Measurements from ENCODE around the gene ZNF578.
"Not testable (repeated sequence)": the region's sequence is repeated elsewhere in the genome, so short reads cannot be mapped to it uniquely, and the experiment has no call there.

Gene ZNF578

GRCh38 chr19:52518646-52519045 is 65.3 kb downstream of the ZNF578 start:
- DNase-seq, result no peak

- not testable (repeated sequence) for DNase-seq
Measured at GRCh38 chr19:52519175-52519574, 65.8 kb downstream of the ZNF578 start.

GRCh38 chr19:52520013-52520412 is 66.7 kb downstream of the ZNF578 start:
- DNase-seq, result no peak

DNA sequence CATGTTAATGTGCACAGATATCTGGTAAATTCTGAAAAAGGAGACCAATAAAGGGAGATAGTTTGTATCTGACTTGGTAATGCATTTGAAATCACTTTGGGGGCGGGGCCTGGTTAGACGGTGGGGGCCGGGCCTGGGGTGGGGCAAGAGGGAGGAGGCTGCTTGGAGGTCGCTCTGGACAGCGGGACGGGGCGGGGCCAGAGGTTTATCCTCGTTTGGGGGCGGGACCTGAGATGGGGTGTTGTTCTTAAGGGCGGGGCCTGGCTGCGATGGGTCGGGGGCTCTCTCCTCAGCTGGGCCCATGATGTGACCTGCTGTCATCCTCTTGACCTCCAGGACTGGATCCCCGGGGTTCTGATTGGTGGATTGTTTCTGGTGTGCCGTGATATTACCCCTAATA is 69.2 kb downstream of the ZNF578 start:
- DNase-seq, result no peak

DNA sequence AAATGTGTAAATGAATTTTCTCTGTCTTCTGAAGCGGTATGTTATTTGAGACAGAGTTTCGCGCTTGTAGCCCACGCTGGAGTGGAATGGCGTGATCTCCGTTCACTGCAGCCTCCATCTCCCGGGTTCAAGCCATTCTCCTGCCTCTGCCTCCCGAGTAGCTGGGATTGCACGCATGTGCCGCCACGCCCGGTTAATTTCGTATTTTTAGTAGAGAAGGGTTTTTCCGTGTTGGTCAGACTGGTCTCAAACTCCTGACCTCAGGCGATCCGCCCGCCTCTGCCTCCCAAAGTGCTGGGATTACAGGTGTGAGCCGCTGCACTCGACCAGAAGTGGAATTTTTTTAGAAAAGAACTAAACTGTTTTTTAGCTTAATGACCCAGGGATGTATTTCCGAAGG is 70.7 kb downstream of the ZNF578 start:
- no peak for DNase-seq

GRCh38 chr19:52527134-52527955 is 74.0 kb downstream of the ZNF578 start, which contains the start of gene ZNF808:
Gene ZNF808, plus strand, starts transcription at chr19:52527668. Its CDS starts 15,617 bp downstream, at chr19:52543285.
- DNase-seq, result peak; percentile 94 to 97 (median 95)

- peak in 1 of 3 experiments; percentile 27 for DNase-seq
Measured at GRCh38 chr19:52527956-52528351, 74.6 kb downstream of the ZNF578 start.

GRCh38 chr19:52532480-52532879 is 79.1 kb downstream of the ZNF578 start:
- DNase-seq, result no peak

- no peak for DNase-seq
Measured at GRCh38 chr19:52533901-52534300, 80.5 kb downstream of the ZNF578 start.

DNA sequence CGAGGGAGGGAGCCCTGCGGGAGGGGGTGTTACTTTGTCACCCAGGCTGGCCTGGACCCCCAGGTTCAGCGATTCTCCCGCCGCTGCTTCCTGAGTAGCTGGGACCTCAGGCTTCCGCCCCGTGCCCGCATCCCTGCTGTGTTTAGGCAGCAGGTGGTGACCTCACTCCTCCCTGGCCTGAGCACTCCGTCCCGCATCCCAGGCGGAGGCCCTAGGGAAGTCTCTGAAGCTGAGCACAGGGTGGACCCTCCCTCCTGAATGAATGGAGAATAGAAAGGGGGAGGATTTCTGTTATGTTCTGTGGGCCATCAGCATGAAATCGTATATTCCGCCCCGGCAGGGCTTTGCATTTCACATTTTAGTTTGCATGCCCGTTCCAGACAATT is 82.0 kb downstream of the ZNF578 start:
- not testable (repeated sequence) for DNase-seq

- DNase-seq, result no peak
Measured at GRCh38 chr19:52535771-52536447, 82.6 kb downstream of the ZNF578 start.

DNA sequence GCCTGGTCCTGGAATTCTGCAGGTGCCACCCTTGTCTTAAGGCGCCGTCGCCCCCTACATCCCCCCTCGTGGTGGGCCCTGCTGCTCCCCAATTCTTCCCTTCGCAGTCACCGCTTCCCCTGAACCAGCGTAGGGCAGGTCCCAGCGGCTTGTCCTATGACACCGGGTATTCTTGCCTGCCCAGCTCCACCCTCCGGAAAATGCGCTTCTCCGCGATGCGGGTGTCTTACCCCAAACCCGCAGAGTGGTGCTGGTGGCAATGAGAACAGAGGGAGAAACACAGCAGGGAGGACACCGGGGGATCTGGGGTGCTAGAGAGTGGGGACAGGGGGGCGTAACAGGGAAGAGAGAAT is 83.1 kb downstream of the ZNF578 start:
- no peak for DNase-seq

DNA sequence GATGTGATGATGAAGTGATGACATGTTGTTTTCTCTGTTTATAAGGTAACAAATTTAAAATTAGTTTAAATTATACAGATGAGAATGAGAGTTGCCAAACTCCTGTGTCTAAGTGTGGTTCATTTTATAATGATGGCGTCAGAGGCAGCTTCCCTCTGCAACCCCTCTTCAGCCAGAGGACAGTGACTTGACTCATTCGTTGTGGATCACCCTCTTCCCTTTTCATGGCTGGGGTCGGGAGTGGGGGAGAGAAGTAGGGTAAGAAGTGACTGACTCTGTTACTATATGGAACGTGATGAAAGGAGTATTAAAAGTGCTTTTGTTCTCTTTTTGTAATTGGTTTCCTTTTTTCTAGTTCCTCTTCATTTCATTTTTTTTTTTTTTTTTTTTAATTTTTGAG is 85.5 kb downstream of the ZNF578 start:
- not testable (repeated sequence) for DNase-seq

DNA sequence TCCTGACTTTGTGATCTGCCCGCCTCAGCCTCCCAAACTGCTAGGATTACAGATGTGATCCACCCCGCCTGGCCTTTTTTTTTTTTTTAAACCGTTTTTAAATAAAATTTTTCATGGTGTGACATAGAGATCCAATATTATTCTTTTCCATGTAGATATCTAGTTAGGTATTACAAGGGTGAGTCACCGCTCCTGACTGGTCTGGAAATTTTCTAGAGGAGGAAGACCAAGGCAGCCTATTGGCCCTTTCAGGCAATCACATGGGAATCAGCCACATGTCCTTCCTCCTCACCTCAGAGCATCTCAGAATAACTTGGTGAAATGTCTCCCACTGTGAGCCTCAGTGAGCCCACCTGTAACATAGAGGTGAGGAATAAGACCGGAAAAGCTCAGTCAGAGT is 87.8 kb downstream of the ZNF578 start:
- DNase-seq, result not testable (repeated sequence)

DNA sequence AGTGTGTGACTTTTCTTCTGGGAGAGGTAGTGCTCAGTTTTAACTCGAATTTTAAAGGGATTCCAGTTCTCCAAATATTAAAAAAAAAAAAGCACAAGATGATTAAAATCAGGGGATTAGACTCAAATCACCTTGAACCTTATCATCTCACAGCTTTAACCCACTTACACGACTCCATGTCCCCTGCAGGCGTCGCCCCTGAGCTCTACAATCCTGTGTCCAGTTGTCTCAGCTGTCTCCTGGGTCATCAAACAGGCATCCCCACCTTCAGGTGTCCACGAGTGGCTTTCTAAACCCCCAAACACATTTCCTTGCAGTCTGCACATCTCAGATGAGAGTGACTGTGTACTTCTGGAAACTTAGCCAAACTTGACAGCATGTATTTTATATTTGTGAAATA is 88.3 kb downstream of the ZNF578 start:
- DNase-seq, result no peak

GRCh38 chr19:52542541-52542940 is 89.2 kb downstream of the ZNF578 start:
- DNase-seq, result not testable (repeated sequence)

DNA sequence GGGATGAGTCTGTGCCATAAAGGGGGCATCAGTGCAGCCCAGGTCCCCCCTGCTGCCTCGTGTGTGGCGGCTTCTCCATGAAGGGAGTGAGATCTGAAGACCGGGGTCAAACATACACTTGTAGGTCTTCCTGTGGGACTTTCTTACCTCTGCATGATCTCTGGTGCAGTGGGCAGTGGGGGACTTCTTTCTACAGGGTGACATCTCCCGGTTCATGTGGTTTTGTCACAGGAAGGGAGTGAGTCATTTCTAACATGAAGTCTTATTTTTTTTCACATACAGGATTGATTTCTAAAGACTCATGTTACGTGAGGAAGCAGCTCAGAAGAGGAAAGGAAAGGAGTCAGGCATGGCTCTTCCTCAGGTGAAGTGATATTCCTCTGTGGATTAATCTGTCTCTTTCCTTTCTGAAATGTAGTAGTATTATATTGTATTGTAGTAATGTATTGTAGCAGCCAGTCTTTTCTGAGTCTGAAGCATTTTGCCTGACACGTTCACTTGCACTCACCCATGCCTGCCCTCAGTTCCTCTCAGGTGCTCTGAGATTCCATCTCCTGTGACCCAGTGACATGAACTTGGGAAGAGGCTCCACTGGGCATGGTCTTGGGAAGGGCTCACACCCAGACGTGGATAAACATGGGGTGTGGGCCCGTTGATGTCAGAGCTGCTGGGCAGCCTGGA is 89.8 kb downstream of the ZNF578 start:
- DNase-seq, result no peak

DNA sequence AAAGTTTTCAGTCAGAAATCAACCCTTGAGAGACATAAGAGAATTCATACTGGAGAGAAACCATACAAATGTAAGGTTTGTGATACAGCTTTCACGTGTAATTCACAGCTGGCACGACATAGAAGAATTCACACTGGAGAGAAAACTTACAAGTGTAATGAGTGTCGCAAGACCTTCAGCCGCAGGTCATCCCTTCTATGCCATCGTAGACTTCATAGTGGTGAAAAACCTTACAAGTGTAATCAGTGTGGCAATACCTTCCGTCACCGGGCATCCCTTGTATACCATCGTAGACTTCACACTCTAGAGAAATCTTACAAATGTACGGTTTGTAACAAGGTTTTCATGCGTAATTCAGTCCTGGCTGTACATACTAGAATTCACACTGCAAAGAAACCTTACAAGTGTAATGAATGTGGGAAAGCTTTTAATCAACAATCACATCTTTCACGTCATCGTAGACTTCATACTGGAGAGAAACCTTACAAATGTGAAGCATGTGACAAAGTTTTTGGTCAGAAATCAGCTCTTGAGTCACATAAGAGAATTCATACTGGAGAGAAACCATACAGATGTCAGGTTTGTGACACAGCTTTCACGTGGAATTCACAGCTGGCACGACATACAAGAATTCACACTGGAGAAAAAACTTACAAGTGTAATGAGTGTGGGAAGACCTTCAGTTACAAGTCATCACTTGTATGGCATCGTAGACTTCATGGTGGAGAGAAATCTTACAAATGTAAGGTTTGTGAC is 101.0 kb downstream of the ZNF578 start:
- no peak for DNase-seq

DNA sequence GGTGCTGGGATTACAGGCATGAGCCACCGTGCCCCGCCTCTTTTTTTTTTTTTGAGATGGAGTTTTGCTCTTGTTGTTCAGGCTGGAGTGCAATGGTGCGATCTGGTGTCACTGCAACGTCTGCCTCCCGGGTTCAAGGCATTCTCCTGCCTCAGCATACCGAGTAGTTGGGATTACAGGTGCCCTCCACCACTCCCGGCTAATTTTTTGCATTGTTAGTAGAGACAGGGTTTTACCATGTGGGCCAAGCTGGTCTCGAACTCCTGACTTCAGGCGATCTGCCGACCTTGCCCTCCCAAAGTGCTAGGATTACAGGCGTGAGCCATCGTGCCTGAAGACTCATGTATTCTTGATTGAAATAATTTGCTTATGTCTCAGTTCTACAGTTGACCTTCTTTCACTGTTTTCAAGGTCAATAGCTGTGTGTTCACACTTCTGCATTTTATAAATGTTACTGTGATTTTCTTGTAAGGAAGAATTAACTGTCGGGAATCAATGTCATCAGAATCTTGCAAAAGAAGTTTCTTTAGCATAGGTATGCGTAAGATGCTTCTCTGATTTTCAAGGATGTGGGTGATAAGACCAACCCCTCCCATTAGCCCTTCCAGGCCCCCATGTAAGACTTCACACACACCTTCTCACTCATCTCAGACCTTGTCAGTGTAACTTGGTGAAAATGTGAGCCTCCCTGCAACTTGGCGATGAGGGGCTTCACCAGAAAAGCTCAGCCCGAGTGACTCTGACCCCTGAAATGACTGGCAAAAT is 104.1 kb downstream of the ZNF578 start:
- DNase-seq, result no peak

DNA sequence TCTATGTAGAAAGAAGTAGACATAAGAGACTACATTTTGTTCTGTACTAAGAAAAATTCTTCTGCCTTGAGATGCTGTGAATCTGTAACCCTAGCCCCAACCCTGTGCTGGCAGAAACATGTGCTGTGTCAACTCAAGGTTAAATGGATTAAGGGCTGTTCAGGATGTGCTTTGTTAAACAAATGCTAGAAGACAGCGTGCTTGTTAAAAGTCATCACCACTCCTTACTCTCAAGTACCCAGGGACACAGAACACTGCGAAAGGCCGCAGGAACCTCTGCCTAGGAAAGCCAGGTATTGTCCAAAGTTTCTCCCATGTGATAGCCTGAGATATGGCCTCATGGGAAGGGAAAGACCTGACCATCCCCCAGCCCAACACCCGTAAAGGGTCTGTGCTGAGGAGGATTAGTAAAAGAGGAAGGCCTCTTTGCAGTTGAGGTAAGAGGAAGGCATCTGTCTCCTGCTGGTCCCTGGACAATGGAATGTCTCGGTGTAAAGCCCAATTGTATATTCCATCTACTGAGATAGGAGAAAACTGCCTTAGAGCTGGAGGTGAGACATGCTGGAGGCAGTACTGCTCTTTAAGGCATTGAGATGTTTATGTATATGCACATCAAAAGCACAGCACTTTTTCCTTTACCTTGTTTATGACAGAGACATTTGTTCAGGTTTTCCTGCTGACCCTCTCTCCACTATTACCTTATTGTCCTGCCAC is 105.5 kb downstream of the ZNF578 start:
- not testable (repeated sequence) for DNase-seq

- not testable (repeated sequence) for DNase-seq
Measured at GRCh38 chr19:52561611-52562010, 108.3 kb downstream of the ZNF578 start.
